Measurements from ENCODE around the gene CADPS. TPM values are rescaled to one million over a fixed set of nuclear protein-coding genes. Genes with fewer than 3 reads are reported as not detected.
A peak's percentile ranks its signal among the peaks of the same experiment; 100 is the strongest.

The CADPS gene
- total and polyA plus RNA-seq, 8 donors = 16.1 to 112 (median 26.0) TPM

- ATAC-seq = peak in 3 of 4 donors; percentile 18 to 46 (median 43)
- Histone ChIP-seq H3K4me1 (no peaks in the 10 kb centered on the region), H3K9me3 (no peaks in the 10 kb centered on the region), H3K36me3 (no peaks in the 10 kb centered on the region), H3K27me3 (no peaks in the 10 kb centered on the region), H3K4me3 (no peak overlapping the region), H3K27ac (no peak overlapping the region)
- 50 to 61% methylated on average over 7 of the region's 7 CpGs for whole genome bisulfite sequencing, 2 donors
- DNase-seq = no peak
- no peak for TF ChIP-seq CTCF (IDR thresholded peaks at IDR 0.05)
- intact Hi-C loops (cut with DNase I) = no loop called here
- no peak for FAIRE-seq
These were observed 273.8 kb downstream of the CADPS start for GRCh38 chr3:62601238-62602070.

- no peak for TF ChIP-seq CTCF (IDR thresholded peaks at IDR 0.05)
- no peak overlapping the region for H3K27ac ChIP-seq
- H3K27me3 ChIP-seq = no peaks in the 10 kb centered on the region
- FAIRE-seq (no peak), ATAC-seq (no peak), DNase-seq (no peak)
- intact Hi-C loops (cut with DNase I) = no loop called here
- no peak overlapping the region for H3K4me3 ChIP-seq
- no peaks in the 10 kb centered on the region for H3K36me3 ChIP-seq
- WGBS, 2 donors = 75 to 87% methylated on average over 2 of the region's 2 CpGs
- H3K9me3 ChIP-seq = no peaks in the 10 kb centered on the region
- H3K4me1 ChIP-seq = no peaks in the 10 kb centered on the region
These were observed 275.2 kb downstream of the CADPS start for GRCh38 chr3:62600033-62600432.

- no peaks in the 10 kb centered on the region for H3K27me3 ChIP-seq
- no peaks in the 10 kb centered on the region for H3K9me3 ChIP-seq
- TF ChIP-seq CTCF (IDR thresholded peaks at IDR 0.05) = no peak
- FAIRE-seq = no peak
- H3K27ac ChIP-seq = no peak overlapping the region
- intact Hi-C loops (cut with DNase I) = no loop called here
- ATAC-seq = no peak
- WGBS, 2 donors = 85 to 88% methylated on average over 4 of the region's 4 CpGs
- H3K4me1 ChIP-seq = no peaks in the 10 kb centered on the region
- H3K36me3 ChIP-seq = no peaks in the 10 kb centered on the region
- H3K4me3 ChIP-seq = no peak overlapping the region
- no peak for DNase-seq
These were observed 277.7 kb downstream of the CADPS start for GRCh38 chr3:62597491-62597890.

- ATAC-seq (peak in 1 of 4 donors; percentile 69), FAIRE-seq (no peak), DNase-seq (no peak)
- Histone ChIP-seq H3K36me3 (no peaks in the 10 kb centered on the region), H3K9me3 (no peaks in the 10 kb centered on the region), H3K27me3 (no peaks in the 10 kb centered on the region), H3K4me3 (no peak overlapping the region), H3K27ac (no peak overlapping the region), H3K4me1 (no peaks in the 10 kb centered on the region)
- intact Hi-C loops (cut with DNase I) = no loop called here
- 31 to 52% methylated on average over 3 of the region's 3 CpGs for WGBS, 2 donors
- TF ChIP-seq CTCF (IDR thresholded peaks at IDR 0.05) = no peak
These were observed 282.8 kb downstream of the CADPS start for GRCh38 chr3:62592408-62592807.

- FAIRE-seq (no peak), ATAC-seq (no peak), DNase-seq (no peak)
- Histone ChIP-seq H3K9me3 (no peaks in the 10 kb centered on the region), H3K27me3 (no peaks in the 10 kb centered on the region), H3K4me3 (no peak overlapping the region), H3K36me3 (no peaks in the 10 kb centered on the region), H3K27ac (no peak overlapping the region), H3K4me1 (no peaks in the 10 kb centered on the region)
- whole genome bisulfite sequencing, 2 donors = 73 to 82% methylated on average over 4 of the region's 4 CpGs
- TF ChIP-seq CTCF (IDR thresholded peaks at IDR 0.05) = no peak
- intact Hi-C loops (cut with DNase I) = no loop called here
These were observed 286.1 kb downstream of the CADPS start for GRCh38 chr3:62589078-62589477.
